ENCODE results near the gene DNAJC15. TPM values are rescaled to one million over a fixed set of nuclear protein-coding genes. Genes with fewer than 3 reads are reported as not detected.
A peak's percentile ranks its signal among the peaks of the same experiment; 100 is the strongest.
"Not testable (repeated sequence)": the region's sequence is repeated elsewhere in the genome, so short reads cannot be mapped to it uniquely, and the experiment has no call there.

Gene DNAJC15
- total RNA-seq, 2 donors from 2014 or later: 29.7 to 46.9 TPM

GRCh38 chr13:43042410-43042921 is 19.1 kb downstream of the DNAJC15 start:
- TF ChIP-seq CTCF (conservative IDR thresholded peaks at IDR 0.05): no peak
- no peaks in the 10 kb centered on the region for H3K9me3 Mint-ChIP-seq
- peaks cover 7% of the 10 kb centered on the region for H3K9me3 ChIP-seq (ENCODE audit: control insufficient read depth, low read length)
- peaks cover 62% of the 10 kb centered on the region for H3K4me1 Mint-ChIP-seq
- peaks cover 26% of the 10 kb centered on the region for H3K36me3 Mint-ChIP-seq (ENCODE audit: low read depth)
- no peak overlapping the region for H3K4me3 Mint-ChIP-seq
- H3K27me3 Mint-ChIP-seq (ENCODE audit: insufficient read depth): no peaks in the 10 kb centered on the region
- no peak for DNase-seq
- H3K4me3 ChIP-seq (ENCODE audit: low read length): no peak overlapping the region
- peaks cover 12% of the 10 kb centered on the region for H3K36me3 ChIP-seq (ENCODE audit: control insufficient read depth, insufficient read depth, low read length)
- no peaks in the 10 kb centered on the region for H3K27me3 ChIP-seq (ENCODE audit: control insufficient read depth, insufficient read depth, low read length, poor library complexity, severe bottlenecking)
- peaks cover 24% of the 10 kb centered on the region for H3K4me1 ChIP-seq (ENCODE audit: control insufficient read depth, insufficient read depth, low read length)
- no peak overlapping the region for H3K9ac ChIP-seq (ENCODE audit: extremely low read depth, low read length, poor library complexity, severe bottlenecking)
- no peak overlapping the region for H3K27ac Mint-ChIP-seq
- no peak overlapping the region for H3K27ac ChIP-seq (ENCODE audit: low read depth, low read length)

- peaks cover 68% of the 10 kb centered on the region for H3K4me1 Mint-ChIP-seq
These were observed 21.4 kb downstream of the DNAJC15 start for GRCh38 chr13:43044720-43045301.

GRCh38 chr13:43045302-43045773 is 22.0 kb downstream of the DNAJC15 start:
- 91 to 100% methylated on average over 2 to 10 of the region's 10 CpGs for WGBS, 2 experiments (ENCODE audit: insufficient coverage in 1 of 2, insufficient read length in 1 of 2)
- H3K27ac Mint-ChIP-seq; H3K36me3 ChIP-seq (ENCODE audit: control insufficient read depth, insufficient read depth, low read length); H3K27ac ChIP-seq (ENCODE audit: low read depth, low read length); H3K27me3 ChIP-seq (ENCODE audit: control insufficient read depth, insufficient read depth, low read length, poor library complexity, severe bottlenecking); H3K9me3 Mint-ChIP-seq; H3K4me3 ChIP-seq (ENCODE audit: low read length); DNase-seq; H3K9me3 ChIP-seq (ENCODE audit: control insufficient read depth, low read length); H3K9ac ChIP-seq (ENCODE audit: extremely low read depth, low read length, poor library complexity, severe bottlenecking); H3K4me3 Mint-ChIP-seq; H3K27me3 Mint-ChIP-seq (ENCODE audit: insufficient read depth): not testable (repeated sequence)
- H3K36me3 Mint-ChIP-seq (ENCODE audit: low read depth): peaks cover 17% of the 10 kb centered on the region
- H3K4me1 ChIP-seq (ENCODE audit: control insufficient read depth, insufficient read depth, low read length): peaks cover 27% of the 10 kb centered on the region
- peaks cover 64% of the 10 kb centered on the region for H3K4me1 Mint-ChIP-seq

More at GRCh38 chr13:43044720-43045301, 21.4 kb downstream of the DNAJC15 start:
- H3K36me3 Mint-ChIP-seq (ENCODE audit: low read depth): peaks cover 17% of the 10 kb centered on the region
- 90 to 98% methylated on average over 5 of the region's 5 CpGs for WGBS, 2 experiments (ENCODE audit: insufficient coverage in 1 of 2, insufficient read length in 1 of 2)
- no peak overlapping the region for H3K27ac ChIP-seq (ENCODE audit: low read depth, low read length)
- no peak overlapping the region for H3K27ac Mint-ChIP-seq
- peaks cover 5% of the 10 kb centered on the region for H3K36me3 ChIP-seq (ENCODE audit: control insufficient read depth, insufficient read depth, low read length)
- no peak overlapping the region for H3K9ac ChIP-seq (ENCODE audit: extremely low read depth, low read length, poor library complexity, severe bottlenecking)
- H3K9me3 Mint-ChIP-seq: no peaks in the 10 kb centered on the region
- H3K27me3 ChIP-seq (ENCODE audit: control insufficient read depth, insufficient read depth, low read length, poor library complexity, severe bottlenecking): no peaks in the 10 kb centered on the region
- DNase-seq: no peak
- H3K4me1 ChIP-seq (ENCODE audit: control insufficient read depth, insufficient read depth, low read length): peaks cover 29% of the 10 kb centered on the region
- no peak overlapping the region for H3K4me3 Mint-ChIP-seq
- no peak for TF ChIP-seq CTCF (conservative IDR thresholded peaks at IDR 0.05)
- H3K27me3 Mint-ChIP-seq (ENCODE audit: insufficient read depth): no peaks in the 10 kb centered on the region
- peak overlapping the region; percentile 48 for H3K4me3 ChIP-seq (ENCODE audit: low read length)
- peaks cover 7% of the 10 kb centered on the region for H3K9me3 ChIP-seq (ENCODE audit: control insufficient read depth, low read length)

Data from endodermal cell (in vitro differentiated cells).